ENCODE data around the gene CCM2.
A peak's percentile ranks its signal among the peaks of the same experiment; 100 is the strongest.
"Not testable (repeated sequence)": the region's sequence is repeated elsewhere in the genome, so short reads cannot be mapped to it uniquely, and the experiment has no call there.

Gene CCM2

GRCh38 chr7:45108863-45109262, 108.9 kb downstream of the CCM2 start:
- DNase-seq (ENCODE audit: extremely low read depth, low read depth), result no peak
- TF ChIP-seq, protein P1, sequence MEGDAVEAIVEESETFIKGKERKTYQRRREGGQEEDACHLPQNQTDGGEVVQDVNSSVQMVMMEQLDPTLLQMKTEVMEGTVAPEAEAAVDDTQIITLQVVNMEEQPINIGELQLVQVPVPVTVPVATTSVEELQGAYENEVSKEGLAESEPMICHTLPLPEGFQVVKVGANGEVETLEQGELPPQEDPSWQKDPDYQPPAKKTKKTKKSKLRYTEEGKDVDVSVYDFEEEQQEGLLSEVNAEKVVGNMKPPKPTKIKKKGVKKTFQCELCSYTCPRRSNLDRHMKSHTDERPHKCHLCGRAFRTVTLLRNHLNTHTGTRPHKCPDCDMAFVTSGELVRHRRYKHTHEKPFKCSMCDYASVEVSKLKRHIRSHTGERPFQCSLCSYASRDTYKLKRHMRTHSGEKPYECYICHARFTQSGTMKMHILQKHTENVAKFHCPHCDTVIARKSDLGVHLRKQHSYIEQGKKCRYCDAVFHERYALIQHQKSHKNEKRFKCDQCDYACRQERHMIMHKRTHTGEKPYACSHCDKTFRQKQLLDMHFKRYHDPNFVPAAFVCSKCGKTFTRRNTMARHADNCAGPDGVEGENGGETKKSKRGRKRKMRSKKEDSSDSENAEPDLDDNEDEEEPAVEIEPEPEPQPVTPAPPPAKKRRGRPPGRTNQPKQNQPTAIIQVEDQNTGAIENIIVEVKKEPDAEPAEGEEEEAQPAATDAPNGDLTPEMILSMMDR (IDR thresholded peaks at IDR 0.05; ENCODE audit: low read depth, low read length), result no peak

DNA sequence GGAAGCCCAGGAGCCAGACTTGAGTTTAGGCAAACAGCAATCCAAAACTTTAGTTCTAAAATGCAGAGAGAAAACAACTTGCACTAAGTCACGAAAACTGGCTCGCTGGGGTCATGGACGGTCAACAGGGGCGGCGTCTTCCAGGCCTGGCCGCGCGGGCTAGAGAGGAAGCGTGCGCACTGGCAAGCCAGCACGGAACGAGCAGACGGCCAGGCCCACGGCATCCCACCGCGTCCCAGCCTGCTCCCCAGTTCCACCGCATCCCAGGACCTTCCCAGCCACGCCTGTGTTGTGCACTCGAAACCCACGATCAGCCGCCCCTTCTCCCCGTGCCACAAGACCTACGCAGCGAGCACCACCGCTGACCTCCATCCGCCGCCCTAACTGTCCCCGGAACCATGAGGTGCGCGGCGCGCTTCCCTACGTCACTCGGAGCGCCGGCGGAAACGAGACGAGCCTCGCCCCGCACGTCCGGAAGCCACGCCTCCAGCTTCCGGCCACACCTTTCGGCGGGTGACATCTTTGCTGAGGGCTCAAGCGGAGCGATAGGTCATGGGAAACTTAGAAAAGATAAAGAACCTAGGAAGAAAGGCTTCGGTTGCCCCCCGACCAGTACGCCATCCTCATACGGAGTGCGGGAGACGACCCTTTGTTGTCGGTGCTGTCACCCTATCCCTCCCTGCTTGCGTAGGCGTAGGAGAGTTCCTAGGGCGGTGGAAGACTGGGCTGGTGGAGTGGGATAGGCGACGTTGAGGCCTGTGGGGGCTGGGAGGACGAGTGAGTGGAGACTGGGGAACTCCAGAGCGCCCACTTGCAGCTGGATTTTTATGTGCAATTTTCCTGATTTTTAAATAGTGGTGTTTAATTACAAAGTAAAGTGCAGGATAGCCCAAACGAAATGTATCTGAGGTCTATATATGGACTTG, 111.6 kb downstream of the CCM2 start, which contains the start of gene TBRG4:
Gene TBRG4 (minus strand): TSS at position 400 of the 926 bp plus-strand sequence. CDS start 2,460 bp downstream, outside the sequence.
- TF ChIP-seq, protein P1 (IDR thresholded peaks at IDR 0.05; ENCODE audit: low read depth, low read length), result peak; percentile 47

GRCh38 chr7:45112648-45113047, 112.6 kb downstream of the CCM2 start:
- TF ChIP-seq, protein P1 (IDR thresholded peaks at IDR 0.05; ENCODE audit: low read depth, low read length), result no peak
- DNase-seq (ENCODE audit: extremely low read depth, low read depth), result no peak

More for the DNA sequence above, 111.6 kb downstream of the CCM2 start, which contains the start of gene TBRG4:
- DNase-seq (ENCODE audit: extremely low read depth, low read depth), result peak; percentile 73

- not testable (repeated sequence) for DNase-seq (ENCODE audit: extremely low read depth, low read depth)
Measured at GRCh38 chr7:45114257-45114656, 114.3 kb downstream of the CCM2 start.

DNA sequence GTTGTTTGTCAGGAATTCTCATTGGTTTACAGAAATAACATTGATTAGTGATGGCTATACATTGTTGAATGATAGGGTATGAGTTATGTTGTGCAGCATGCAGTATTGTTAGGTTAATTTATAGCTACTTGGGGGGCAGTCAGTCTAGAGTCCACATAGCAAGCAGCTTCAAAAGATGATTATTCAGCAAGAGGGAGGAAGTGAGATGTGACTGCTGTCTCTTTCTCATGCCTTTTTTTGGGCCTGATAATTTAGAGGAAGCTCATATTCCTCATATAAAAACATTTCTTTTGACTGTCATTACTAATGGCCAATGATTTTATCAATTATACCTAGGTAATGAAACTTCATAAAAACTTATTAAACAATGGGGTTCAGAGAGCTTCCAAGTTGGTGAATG, 114.9 kb downstream of the CCM2 start:
- TF ChIP-seq, protein P1 (IDR thresholded peaks at IDR 0.05; ENCODE audit: low read depth, low read length), result no peak
- no peak for DNase-seq (ENCODE audit: extremely low read depth, low read depth)

DNA sequence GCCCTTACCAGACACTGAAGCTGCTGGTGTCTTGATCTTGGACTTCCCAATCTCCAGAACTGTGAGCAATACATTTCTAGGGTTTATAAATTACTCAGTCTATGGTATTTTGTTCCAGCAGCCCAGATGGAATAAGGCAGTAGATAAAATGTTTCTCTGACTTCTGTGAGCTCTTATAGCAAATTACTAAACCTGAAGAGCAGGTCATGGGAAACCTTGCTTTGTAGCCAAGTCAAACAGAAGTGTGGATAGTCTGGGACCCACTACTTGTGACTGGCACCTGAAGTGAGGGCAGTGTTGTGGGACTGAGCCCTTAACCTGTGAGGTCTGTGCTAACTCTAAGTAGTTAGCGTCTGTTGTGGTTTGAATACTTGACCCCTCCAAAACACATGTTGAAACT, 116.0 kb downstream of the CCM2 start:
- TF ChIP-seq, protein P1 (IDR thresholded peaks at IDR 0.05; ENCODE audit: low read depth, low read length), result no peak
- no peak for DNase-seq (ENCODE audit: extremely low read depth, low read depth)

GRCh38 chr7:45117582-45117981, 117.6 kb downstream of the CCM2 start:
- TF ChIP-seq, protein P1 (IDR thresholded peaks at IDR 0.05; ENCODE audit: low read depth, low read length), result no peak
- no peak for DNase-seq (ENCODE audit: extremely low read depth, low read depth)

Data from AG09319 (cell line).